ENCODE data around the gene COQ3.
A peak's percentile ranks its signal among the peaks of the same experiment; 100 is the strongest.

The COQ3 gene

GRCh38 chr6:99330159-99330558 is 63.8 kb downstream of the COQ3 start:
- DNase-seq = peak; percentile 57

- DNase-seq = no peak
Observed at GRCh38 chr6:99324996-99325395, 69.0 kb downstream of the COQ3 start.
